ENCODE measurements around the gene GLCE.

GRCh38 chr15:69135499-69135898 is 24.9 kb upstream of the GLCE start:
- TF ChIP-seq KLF13 (tag; IDR thresholded peaks at IDR 0.05; ENCODE audit: borderline replicate concordance, low read depth) (no peak), ZNF408 (CRISPR knock-in tag; IDR thresholded peaks at IDR 0.05; ENCODE audit: low read depth) (no peak), RAD21 (CRISPR knock-in tag; conservative IDR thresholded peaks at IDR 0.05 in 1 of 2, IDR thresholded peaks at IDR 0.05 in 1 of 2) (no peak), E2F1 (CRISPR knock-in tag; IDR thresholded peaks at IDR 0.05) (no peak), YBX1 (IDR thresholded peaks at IDR 0.05) (no peak), JUN (IDR thresholded peaks at IDR 0.05; ENCODE audit: borderline replicate concordance, low read depth, low read length) (no peak), JUN (CRISPR knock-in tag; IDR thresholded peaks at IDR 0.05; ENCODE audit: borderline replicate concordance) (no peak), POLR2A (conservative IDR thresholded peaks at IDR 0.05) (no peak), SRF (CRISPR knock-in tag; IDR thresholded peaks at IDR 0.05) (no peak)
